Glomerular visceral epithelial cell (primary cell): ENCODE results near the gene DDAH1.
"Not testable (repeated sequence)": the region's sequence is repeated elsewhere in the genome, so short reads cannot be mapped to it uniquely, and the experiment has no call there.

ENCODE experiments used
- DNase-seq: peaks from one replicate; pipeline ENCODE4 v3.0.0-alpha.2; 2016; ENCODE audit errors: extremely low spot score

The DDAH1 gene

GRCh38 chr1:85359874-85360721 lies 104.9 kb downstream of the DDAH1 start:
- no peak for DNase-seq

GRCh38 chr1:85358702-85359438 lies 106.1 kb downstream of the DDAH1 start:
- no peak for DNase-seq

GRCh38 chr1:85357817-85358216 lies 107.1 kb downstream of the DDAH1 start:
- DNase-seq = no peak

- no peak for DNase-seq
These were observed 108.8 kb downstream of the DDAH1 start for GRCh38 chr1:85356130-85356529.

- DNase-seq = no peak
These were observed 112.9 kb downstream of the DDAH1 start for GRCh38 chr1:85352055-85352454.

GRCh38 chr1:85351202-85351828 lies 113.6 kb downstream of the DDAH1 start:
- DNase-seq = no peak

GRCh38 chr1:85349224-85349623 lies 115.7 kb downstream of the DDAH1 start:
- no peak for DNase-seq

GRCh38 chr1:85347908-85348307 lies 117.1 kb downstream of the DDAH1 start:
- DNase-seq = no peak

- not testable (repeated sequence) for DNase-seq
These were observed 117.7 kb downstream of the DDAH1 start for GRCh38 chr1:85347275-85347674.

GRCh38 chr1:85344256-85344694 lies 120.7 kb downstream of the DDAH1 start:
- peak; percentile 73 for DNase-seq

GRCh38 chr1:85343612-85344255 lies 121.2 kb downstream of the DDAH1 start:
- DNase-seq = peak; percentile 58

- DNase-seq = no peak
These were observed 121.7 kb downstream of the DDAH1 start for GRCh38 chr1:85343213-85343611.

- DNase-seq = no peak
These were observed 122.8 kb downstream of the DDAH1 start for GRCh38 chr1:85342207-85342606.

- no peak for DNase-seq
These were observed 124.5 kb downstream of the DDAH1 start for GRCh38 chr1:85340427-85340826.

GRCh38 chr1:85339656-85340399 lies 125.1 kb downstream of the DDAH1 start:
- no peak for DNase-seq

GRCh38 chr1:85339089-85339488 lies 125.9 kb downstream of the DDAH1 start:
- DNase-seq = no peak

GRCh38 chr1:85334962-85335361 lies 130.0 kb downstream of the DDAH1 start:
- DNase-seq = peak; percentile 35

- no peak for DNase-seq
These were observed 131.8 kb downstream of the DDAH1 start for GRCh38 chr1:85333186-85333585.

GRCh38 chr1:85332575-85332974 lies 132.4 kb downstream of the DDAH1 start:
- no peak for DNase-seq

- peak; percentile 95 for DNase-seq
These were observed 134.2 kb downstream of the DDAH1 start for GRCh38 chr1:85330711-85331290.

GRCh38 chr1:85330214-85330631 lies 134.7 kb downstream of the DDAH1 start:
- DNase-seq = peak; percentile 88
